Fibroblast of upper back skin (primary cell): Measurements from ENCODE around the gene ANKRD39.
"Not testable (repeated sequence)": the region's sequence is repeated elsewhere in the genome, so short reads cannot be mapped to it uniquely, and the experiment has no call there.

Source experiments
- DNase-seq: peaks from one replicate; pipeline ENCODE4 v3.0.0-alpha.2; 2013

ANKRD39 gene, protein sequence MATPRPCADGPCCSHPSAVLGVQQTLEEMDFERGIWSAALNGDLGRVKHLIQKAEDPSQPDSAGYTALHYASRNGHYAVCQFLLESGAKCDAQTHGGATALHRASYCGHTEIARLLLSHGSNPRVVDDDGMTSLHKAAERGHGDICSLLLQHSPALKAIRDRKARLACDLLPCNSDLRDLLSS

DNA sequence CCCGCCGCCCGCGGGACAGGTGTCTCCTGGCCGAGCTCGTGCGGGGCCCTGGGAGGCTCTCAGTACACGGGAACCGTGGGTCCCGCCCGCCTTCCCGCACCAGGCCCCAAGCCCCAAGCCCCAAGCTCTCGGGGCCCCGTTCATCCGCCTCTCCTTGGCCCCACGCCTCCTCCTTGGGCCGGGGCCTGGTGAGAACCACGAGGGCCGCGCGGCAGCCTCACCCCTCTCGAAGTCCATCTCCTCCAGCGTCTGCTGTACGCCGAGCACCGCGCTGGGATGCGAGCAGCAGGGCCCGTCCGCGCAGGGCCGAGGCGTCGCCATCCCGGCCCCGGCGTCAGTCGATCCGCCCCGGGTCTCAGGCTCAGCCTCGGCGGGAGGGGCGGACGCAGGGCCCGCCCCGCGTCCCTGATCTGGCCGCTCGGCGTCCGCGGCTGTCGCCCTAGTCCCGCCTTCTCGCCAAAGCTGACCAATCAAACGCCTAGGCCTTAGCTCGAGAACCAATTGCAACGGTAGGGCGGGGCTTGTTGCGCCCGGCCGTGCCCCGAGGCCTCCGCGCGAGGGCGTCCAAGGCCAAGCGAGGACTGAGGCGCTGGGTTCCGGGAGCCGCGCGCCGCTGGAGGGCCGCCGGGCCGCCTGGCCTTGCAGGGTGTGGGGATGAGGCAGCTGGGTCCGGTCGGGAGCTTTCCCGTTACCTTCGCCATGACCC, at the start of gene ANKRD39:
Gene ANKRD39 (minus strand): TSS at position 350 of the 706 bp plus-strand sequence. CDS start 29 bp downstream, at position 321.
- peak; percentile 98 for DNase-seq

- DNase-seq: peak; percentile 79
Measured at GRCh38 chr2:96906729-96907114, 48.9 kb upstream of the ANKRD39 start.

DNA sequence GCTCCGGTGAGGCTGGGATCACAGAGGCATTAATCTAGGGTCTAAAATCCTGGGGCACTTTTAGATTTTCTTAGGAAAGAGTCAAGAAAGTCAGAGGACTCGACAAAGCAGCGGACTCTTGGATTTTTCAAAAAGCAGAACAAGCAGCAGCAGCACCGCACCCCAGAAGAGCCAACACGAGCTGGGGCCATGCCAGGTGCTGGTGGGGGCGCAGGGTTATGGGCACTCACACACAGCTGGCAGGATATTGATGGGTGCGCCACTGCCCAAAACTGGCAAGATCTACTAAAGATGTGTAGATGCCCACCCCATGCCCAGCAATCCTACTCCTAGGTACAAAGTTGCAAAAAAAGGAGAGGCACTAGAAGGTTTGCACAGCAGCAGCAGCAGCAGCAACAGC, 46.0 kb upstream of the ANKRD39 start:
- no peak for DNase-seq

- DNase-seq: no peak
Measured at GRCh38 chr2:96903318-96903717, 45.5 kb upstream of the ANKRD39 start.

- DNase-seq: no peak
Measured at GRCh38 chr2:96900237-96900636, 42.4 kb upstream of the ANKRD39 start.

- DNase-seq: no peak
Measured at GRCh38 chr2:96899413-96899741, 41.6 kb upstream of the ANKRD39 start.

GRCh38 chr2:96898641-96899412, 41.0 kb upstream of the ANKRD39 start:
- no peak for DNase-seq

DNA sequence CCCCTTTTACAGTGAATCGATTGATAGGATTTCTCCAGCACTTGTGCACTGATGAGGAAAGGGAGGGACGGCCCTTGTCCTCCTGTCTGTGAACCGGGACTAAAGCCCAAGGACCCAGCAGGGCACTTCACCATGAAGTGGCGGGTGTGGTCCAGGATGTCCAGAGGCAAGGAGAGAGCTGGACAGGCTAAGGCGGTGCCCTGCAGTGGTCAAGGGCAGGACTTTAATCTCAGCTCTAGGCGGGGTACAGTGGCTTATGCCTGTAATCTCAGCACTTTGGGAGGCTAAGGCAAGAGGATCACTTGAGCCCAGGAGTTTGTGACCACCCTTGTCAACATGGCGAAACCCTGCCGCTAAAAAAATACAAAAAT, 40.3 kb upstream of the ANKRD39 start:
- no peak for DNase-seq

DNA sequence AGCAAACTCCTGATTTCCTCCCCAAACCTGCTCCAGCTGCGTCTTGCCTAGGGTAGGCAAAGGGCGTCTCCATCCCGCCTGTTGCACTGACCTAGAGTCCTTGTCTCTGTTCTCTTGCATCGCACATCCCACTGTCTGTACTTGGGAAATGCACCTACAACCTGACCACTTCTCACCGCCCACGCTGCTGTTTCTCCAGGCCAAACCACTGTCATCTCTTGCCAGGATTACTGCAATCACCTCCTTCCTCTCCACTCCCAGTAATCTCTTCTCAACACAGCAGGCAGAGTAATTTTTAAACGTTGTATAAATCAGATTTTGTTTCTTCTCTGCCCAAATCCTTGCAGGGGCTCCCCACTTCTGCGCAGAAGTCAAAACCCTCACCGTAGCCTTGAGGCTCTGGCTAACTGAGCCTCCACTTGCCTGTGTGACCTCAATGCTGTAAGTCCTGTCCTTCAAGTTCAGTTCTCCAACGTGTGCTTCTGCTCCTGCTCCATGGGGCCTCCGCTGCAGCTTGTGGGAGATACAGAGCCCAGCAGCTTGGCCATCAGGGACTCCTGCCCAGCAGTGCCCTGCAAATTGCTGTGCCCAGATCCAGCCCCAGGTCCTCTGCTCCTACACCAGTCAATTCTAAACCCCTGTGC, 39.8 kb upstream of the ANKRD39 start:
- no peak for DNase-seq

GRCh38 chr2:96895746-96896651, 38.2 kb upstream of the ANKRD39 start:
- no peak for DNase-seq

DNA sequence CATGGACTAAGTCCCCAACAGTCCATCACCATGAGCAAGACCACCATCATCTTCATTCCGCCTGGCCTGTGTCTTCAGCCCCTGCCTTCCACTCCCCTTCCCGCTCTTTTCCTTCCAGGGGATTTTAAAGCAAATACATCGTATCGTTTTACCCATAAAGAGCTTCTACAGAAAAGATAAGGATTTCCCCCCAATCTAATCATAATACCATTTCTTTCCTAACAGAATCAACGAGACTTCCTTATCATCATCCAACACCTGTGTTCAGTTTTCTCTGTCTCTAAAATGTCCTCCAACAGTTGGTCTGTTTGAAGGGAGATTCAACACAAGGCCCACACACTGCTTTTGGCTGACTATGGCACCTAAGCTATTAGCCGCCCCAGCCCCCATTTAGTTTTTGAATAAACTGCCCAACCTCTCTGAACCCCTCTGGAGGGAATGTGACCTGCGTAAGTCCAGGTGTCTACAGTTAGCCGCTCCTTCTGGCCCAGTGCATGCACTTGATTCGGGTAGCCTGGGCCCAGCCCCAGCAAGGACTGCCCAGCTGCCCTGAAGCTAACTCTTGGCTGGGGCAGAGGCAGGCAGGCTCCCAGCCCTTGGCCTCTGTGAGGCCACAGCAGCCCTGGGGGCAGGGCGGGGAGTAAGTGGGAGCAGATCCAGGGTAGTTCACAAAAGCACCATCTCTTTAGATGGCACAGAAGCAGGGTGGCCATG, 37.4 kb upstream of the ANKRD39 start:
- no peak for DNase-seq

- DNase-seq: no peak
Measured at GRCh38 chr2:96894151-96894531, 36.3 kb upstream of the ANKRD39 start.

GRCh38 chr2:96893289-96894150, 35.7 kb upstream of the ANKRD39 start:
- no peak for DNase-seq

DNA sequence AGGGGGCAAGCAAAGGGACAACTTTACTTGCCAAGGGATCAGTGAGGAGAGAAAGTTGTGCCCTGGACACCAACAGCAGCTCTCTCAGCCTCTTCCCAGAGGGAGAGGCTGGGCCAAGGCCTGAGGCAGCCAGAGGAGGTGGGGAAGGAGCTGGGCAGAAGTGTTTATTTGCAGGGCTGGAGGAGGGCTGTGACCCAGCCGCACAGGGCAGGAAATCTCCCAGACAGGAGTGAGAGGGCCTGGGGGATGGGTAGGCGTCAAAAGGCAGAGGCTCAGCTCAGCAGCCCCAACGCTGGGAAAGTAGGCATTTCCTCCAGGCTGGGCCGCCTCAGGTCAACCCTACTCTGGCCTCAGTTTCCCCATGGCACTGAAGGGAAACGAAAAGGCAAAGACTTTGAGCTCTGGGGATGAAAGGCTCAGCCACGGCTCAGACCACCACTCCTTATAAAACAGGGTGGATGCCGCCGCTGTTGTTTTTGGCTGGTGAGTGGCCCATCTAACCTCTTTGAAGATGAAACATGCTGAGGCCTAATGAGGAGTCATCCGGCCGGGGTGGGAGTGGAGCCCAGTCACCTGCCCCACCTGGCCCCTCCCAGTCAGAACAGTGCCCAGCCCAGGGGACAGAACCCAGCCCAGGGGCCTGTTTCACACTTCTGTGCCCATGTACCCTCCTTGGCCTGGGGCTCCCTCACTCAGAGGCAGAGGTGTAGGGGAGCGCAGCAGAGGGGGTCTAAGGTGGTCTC, 33.9 kb upstream of the ANKRD39 start:
- peak; percentile 37 for DNase-seq

GRCh38 chr2:96890726-96891385, 33.0 kb upstream of the ANKRD39 start:
- DNase-seq: no peak

DNA sequence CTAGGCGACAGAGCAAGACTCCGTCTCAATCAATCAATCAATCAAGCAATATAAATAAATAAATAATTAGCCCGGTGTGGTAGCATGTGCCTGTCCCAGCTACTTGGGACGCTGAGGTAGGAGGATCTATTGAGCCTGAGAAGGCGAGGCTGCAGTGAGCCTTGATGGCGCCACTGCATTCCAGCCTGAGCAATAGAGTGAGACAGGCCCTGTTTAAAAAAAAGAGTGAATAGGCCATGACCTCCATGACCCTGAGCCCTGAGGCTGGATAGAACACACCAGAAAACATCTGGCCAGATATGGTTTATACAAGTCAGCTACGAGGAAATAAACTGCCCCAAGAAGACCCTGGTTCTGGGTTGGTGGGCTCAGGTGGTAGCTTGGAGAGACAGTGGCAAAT, 32.4 kb upstream of the ANKRD39 start:
- DNase-seq: no peak

DNA sequence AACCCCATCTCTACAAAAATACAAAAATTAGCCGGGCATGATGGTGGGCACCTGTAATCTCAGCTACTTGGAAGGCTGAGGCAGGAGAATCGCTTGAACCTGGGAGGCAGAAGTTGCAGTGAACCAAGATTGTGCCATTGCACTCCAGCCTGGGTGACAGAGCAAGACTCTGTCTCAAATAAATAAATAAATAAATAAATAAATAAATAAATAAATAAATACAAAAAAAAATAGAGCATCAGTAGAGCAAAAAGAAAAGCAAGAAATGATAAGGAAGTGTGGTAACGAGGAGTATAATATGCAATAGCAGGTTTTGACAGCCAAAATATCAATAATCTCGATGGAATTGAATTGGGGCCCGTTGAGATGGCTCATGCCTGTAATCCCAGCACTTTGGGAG, 31.7 kb upstream of the ANKRD39 start:
- not testable (repeated sequence) for DNase-seq

GRCh38 chr2:96888072-96889011, 30.5 kb upstream of the ANKRD39 start:
- no peak for DNase-seq
